Loucy (cell line): ENCODE results near the gene FOXP1.

Experiments used
- H2AFZ ChIP-seq: fragments of 200-600 bp; sonication (generic); 2 replicates; pipeline ENCODE4 v1.6.0; 2016; ENCODE audit warnings: antibody characterized with exemption, mild to moderate bottlenecking, low read length, moderate library complexity
- H3F3A ChIP-seq: fragments of 200-600 bp; 2 replicates; pipeline ENCODE4 v1.6.0; 2016; ENCODE audit warnings: antibody characterized with exemption, low read depth, mild to moderate bottlenecking
- H3K27me3 ChIP-seq: fragments of 200-600 bp; sonication (generic); 2 replicates; pipeline ENCODE4 v1.6.1; 2014; ENCODE audit warnings: low read length, mild to moderate bottlenecking; ENCODE audit not compliant: insufficient read depth, poor library complexity, severe bottlenecking
- H3K36me3 ChIP-seq: fragments of 200-600 bp; sonication (generic); 2 replicates; pipeline ENCODE4 v1.6.1; 2016; ENCODE audit warnings: low read length; ENCODE audit not compliant: insufficient read depth
- H3K4me1 ChIP-seq: fragments of 200-600 bp; sonication (generic); 2 replicates; pipeline ENCODE4 v1.5.1; 2014; ENCODE audit warnings: low read length, mild to moderate bottlenecking; ENCODE audit not compliant: insufficient read depth, poor library complexity, severe bottlenecking
- H3K4me2 ChIP-seq: fragments of 200-600 bp; sonication (generic); 2 replicates; pipeline ENCODE4 v1.6.0; 2014; ENCODE audit warnings: antibody characterized with exemption, low read length, low read depth, mild to moderate bottlenecking; ENCODE audit not compliant: poor library complexity, severe bottlenecking
- H3K4me3 ChIP-seq: fragments of 200-600 bp; sonication (generic); 2 replicates; pipeline ENCODE4 v1.5.1; 2014; ENCODE audit warnings: low read length, mild to moderate bottlenecking, mixed read lengths; ENCODE audit not compliant: poor library complexity, severe bottlenecking
- H3K79me2 ChIP-seq: fragments of 200-600 bp; sonication (generic); 2 replicates; pipeline ENCODE4 v1.6.1; 2014; ENCODE audit warnings: low read length; ENCODE audit not compliant: insufficient read depth
- H3K9ac ChIP-seq: fragments of 200-600 bp; sonication (generic); 2 replicates; pipeline ENCODE4 v1.6.0; 2014; ENCODE audit warnings: mild to moderate bottlenecking, low read depth, low read length, moderate library complexity; ENCODE audit not compliant: poor library complexity, severe bottlenecking
- H3K9me2 ChIP-seq: fragments of 200-600 bp; sonication (generic); replicated peaks from 2 replicates; pipeline ENCODE4 v1.6.1; 2016; ENCODE audit warnings: low read depth, low read length, mixed read lengths
- H3K9me3 ChIP-seq: fragments of 200-600 bp; sonication (generic); 2 replicates; pipeline ENCODE4 v1.6.1; 2014; ENCODE audit warnings: mild to moderate bottlenecking, antibody characterized with exemption, low read length, low read depth; ENCODE audit not compliant: insufficient read depth
- H4K20me1 ChIP-seq: fragments of 200-600 bp; sonication (generic); 2 replicates; pipeline ENCODE4 v1.6.0; 2014; ENCODE audit warnings: antibody characterized with exemption, low read length, mild to moderate bottlenecking; ENCODE audit not compliant: insufficient read depth, poor library complexity, severe bottlenecking
- EZH2phosphoT487 ChIP-seq: fragments of 200-600 bp; IDR thresholded peaks from 2 replicates; pipeline ENCODE4 v1.6.1; 2018; ENCODE audit warnings: antibody characterized with exemption, mild to moderate bottlenecking, moderate library complexity, borderline replicate concordance
- TF ChIP-seq, protein P1 (sequence below): fragments of 200-600 bp; sonication (generic); conservative IDR thresholded peaks from 2 replicates; pipeline ENCODE4 v1.5.1; 2014; ENCODE audit warnings: mild to moderate bottlenecking, antibody characterized with exemption, low read length

Gene FOXP1

DNA sequence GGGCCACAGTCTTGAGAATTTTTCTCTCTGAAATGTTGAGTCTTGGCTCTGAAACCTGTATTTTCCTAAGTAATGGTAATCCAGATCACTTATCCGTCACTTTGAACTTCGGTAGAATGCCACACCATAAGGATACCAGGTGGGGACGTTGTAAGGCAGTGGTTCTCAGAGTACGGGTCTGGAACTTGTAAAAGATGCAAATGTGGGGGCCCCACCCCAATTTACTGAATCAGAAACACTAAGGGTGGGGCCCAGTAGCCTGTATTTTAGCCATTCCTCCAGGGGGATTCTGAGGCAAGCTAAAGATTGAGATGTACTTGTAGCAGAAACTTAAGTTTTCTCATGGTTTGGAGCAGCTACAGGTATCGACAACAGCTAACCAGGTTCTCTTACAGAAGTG, 555.3 kb downstream of the FOXP1 start:
- H3K9me3 ChIP-seq, result no peaks in the 10 kb centered on the region

DNA sequence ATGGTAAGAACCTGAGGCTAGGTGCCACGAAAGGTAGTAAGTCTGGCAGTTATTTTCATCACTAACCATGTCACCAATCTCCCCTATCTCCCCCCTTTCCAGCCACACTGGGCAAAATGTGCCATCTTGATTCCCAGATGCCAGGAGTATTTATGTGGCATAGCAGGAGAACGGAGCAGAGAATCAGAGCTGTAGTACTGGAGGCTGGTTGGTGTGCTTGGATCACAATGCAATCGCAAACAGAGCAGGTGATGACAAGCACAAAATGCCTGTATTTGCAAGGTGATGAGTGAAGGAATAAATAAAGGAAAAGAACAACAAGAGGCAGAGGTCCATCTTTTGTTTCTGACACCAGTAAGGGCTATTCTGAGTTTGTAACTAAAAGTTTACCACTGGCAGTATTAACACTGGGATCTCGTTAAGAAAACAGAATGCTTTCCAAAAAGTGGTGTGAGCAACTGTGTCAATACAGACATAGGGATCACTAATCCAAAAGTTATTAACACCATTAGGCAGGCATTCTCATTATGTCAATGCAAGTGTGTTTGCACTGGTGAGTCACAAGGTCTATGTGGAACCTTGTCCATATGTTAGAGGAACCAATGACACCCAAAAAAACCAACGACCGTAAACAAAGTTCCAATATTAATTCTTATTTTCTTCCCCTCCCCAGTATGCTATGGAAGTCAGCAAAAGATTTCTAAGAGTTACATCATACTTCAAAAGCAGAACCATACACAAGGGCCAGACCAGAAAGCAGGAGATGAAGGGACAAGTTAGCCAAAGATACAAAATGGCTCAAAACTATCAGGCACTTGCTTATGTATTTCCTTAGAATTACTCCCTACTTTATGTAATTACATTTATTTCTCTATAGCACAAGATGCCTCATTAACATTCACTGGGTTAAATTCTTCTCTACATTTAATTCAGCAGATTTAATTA, 556.6 kb downstream of the FOXP1 start:
- Histone ChIP-seq H3K4me2 (no peak overlapping the region), H3K79me2 (peaks cover 22% of the 10 kb centered on the region; the same call in 1 of the 2 replicates), H2AFZ (no peak overlapping the region), H3F3A (no peaks in the 10 kb centered on the region), H3K4me3 (no peak overlapping the region), H4K20me1 (no peaks in the 10 kb centered on the region), H3K4me1 (peaks cover 3% of the 10 kb centered on the region), H3K36me3 (peaks cover 33% of the 10 kb centered on the region; the same call in 1 of the 2 replicates), H3K9me3 (no peaks in the 10 kb centered on the region), H3K9me2 (no peaks in the 10 kb centered on the region), H3K27me3 (no peaks in the 10 kb centered on the region), H3K9ac (no peak overlapping the region)
- TF ChIP-seq, protein P1, sequence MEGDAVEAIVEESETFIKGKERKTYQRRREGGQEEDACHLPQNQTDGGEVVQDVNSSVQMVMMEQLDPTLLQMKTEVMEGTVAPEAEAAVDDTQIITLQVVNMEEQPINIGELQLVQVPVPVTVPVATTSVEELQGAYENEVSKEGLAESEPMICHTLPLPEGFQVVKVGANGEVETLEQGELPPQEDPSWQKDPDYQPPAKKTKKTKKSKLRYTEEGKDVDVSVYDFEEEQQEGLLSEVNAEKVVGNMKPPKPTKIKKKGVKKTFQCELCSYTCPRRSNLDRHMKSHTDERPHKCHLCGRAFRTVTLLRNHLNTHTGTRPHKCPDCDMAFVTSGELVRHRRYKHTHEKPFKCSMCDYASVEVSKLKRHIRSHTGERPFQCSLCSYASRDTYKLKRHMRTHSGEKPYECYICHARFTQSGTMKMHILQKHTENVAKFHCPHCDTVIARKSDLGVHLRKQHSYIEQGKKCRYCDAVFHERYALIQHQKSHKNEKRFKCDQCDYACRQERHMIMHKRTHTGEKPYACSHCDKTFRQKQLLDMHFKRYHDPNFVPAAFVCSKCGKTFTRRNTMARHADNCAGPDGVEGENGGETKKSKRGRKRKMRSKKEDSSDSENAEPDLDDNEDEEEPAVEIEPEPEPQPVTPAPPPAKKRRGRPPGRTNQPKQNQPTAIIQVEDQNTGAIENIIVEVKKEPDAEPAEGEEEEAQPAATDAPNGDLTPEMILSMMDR, result no peak
- no peak for TF ChIP-seq EZH2phosphoT487

More for the DNA sequence above, 555.3 kb downstream of the FOXP1 start:
- H3F3A ChIP-seq, result no peaks in the 10 kb centered on the region
- peaks cover 33% of the 10 kb centered on the region; the same call in 1 of the 2 replicates for H3K79me2 ChIP-seq
- H2AFZ ChIP-seq, result no peak overlapping the region
- TF ChIP-seq, protein P1, result no peak
- no peak for TF ChIP-seq EZH2phosphoT487
- no peak overlapping the region for H3K4me3 ChIP-seq
- H3K9me2 ChIP-seq, result no peaks in the 10 kb centered on the region
- H3K9ac ChIP-seq, result no peak overlapping the region
- no peak overlapping the region for H3K4me2 ChIP-seq
- H3K27me3 ChIP-seq, result no peaks in the 10 kb centered on the region
- no peaks in the 10 kb centered on the region for H4K20me1 ChIP-seq
- peaks cover 41% of the 10 kb centered on the region; the same call in 1 of the 2 replicates for H3K36me3 ChIP-seq
- peaks cover 3% of the 10 kb centered on the region for H3K4me1 ChIP-seq

DNA sequence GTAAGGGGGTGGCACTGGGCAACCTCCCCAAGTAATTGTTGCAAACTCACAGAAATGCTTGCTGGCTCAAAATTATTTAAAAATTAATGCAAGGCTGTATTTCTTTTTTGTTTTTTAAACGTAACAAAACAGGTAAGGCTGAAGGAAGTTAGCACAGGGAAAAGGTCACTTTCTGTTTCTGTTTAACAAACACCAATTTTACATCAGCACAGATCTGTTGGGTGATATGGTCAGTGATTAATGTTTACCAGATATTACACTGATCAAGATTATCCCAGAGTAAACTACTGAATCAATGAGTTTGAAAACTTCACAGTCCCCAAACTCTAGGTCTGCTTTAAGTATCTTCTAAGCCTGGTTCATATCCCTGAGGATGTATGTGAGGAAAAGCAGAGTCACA, 558.0 kb downstream of the FOXP1 start:
- Histone ChIP-seq H3K36me3 (peaks cover 26% of the 10 kb centered on the region), H3K9ac (no peak overlapping the region), H3K9me3 (no peaks in the 10 kb centered on the region), H3K27me3 (no peaks in the 10 kb centered on the region), H3K4me1 (peaks cover 3% of the 10 kb centered on the region), H3F3A (no peaks in the 10 kb centered on the region), H2AFZ (no peak overlapping the region), H4K20me1 (no peaks in the 10 kb centered on the region), H3K4me3 (no peak overlapping the region), H3K9me2 (no peaks in the 10 kb centered on the region), H3K79me2 (peaks cover 24% of the 10 kb centered on the region; the same call in 1 of the 2 replicates), H3K4me2 (no peak overlapping the region)
- TF ChIP-seq, protein P1, result no peak
- no peak for TF ChIP-seq EZH2phosphoT487
